Caki2 (cell line): ENCODE results near the gene CD300LG. TPM values are rescaled to one million over a fixed set of nuclear protein-coding genes. Genes with fewer than 3 reads are reported as not detected.

Experiments
- DNase-seq: peaks from one replicate; pipeline ENCODE4 v3.0.0-alpha.2; 2015; ENCODE audit warnings: low read depth
- in situ Hi-C: cut with HindIII; loops from 2 replicates; pipeline ENCODE4 v1.10.0; 2016; ENCODE audit warnings: low sequenced_read_pairs, low pct_unique_long_range_greater_than_20kb, mixed read lengths
- total RNA-seq: library from RNA; depleted of rRNA; stranded (reverse); fragments of >200 nt; shearing (Covaris generic); gene quantifications from 2 replicates; pipeline ENCODE4 v1.2.3, GENCODE V29; 2014; ENCODE audit warnings: low replicate concordance

Gene CD300LG
- total RNA-seq, 1 experiment from 2014 or later: not detected

DNA sequence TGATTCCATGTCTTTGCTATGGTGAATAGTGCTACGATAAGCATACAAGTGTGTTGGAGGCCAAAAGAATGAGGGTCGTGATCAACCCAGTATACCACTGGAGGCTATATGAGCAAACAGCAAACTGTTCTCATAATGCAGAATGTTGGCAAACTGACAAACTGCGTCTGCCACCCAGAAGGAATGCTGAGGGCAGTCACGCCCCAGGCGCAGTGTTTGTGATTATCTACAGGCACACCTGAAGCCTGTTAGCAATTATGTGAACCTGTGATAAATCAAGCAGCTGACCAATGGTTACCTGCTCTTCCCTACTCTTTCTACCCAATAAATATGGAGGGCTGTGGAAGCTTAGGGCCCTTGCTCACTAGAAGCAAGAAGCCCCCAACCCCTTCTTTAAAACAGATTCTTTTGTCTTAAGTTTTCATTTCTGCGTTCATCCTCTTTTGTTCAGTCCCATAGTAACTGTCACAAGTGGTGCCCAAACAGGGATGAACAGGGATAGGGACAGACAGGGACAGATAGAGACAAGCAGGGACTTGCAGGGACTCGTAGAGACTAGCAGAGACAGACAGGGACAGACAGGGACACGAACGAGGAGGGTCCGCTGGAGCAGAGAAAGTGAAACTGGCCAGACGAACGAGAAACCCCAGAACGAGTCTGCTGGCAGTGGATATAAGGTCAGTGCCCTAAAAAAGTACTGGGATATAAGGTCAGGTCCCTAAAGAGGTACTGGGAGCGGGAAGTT is 25.1 kb downstream of the CD300LG start:
- in situ Hi-C loops: no loop called here
- no peak for DNase-seq

- DNase-seq: no peak
- in situ Hi-C loops: no loop called here
These were observed 26.1 kb downstream of the CD300LG start for GRCh38 chr17:43873091-43873490.

GRCh38 chr17:43873815-43874214 is 26.8 kb downstream of the CD300LG start:
- DNase-seq: no peak
- in situ Hi-C loops: no loop called here

GRCh38 chr17:43874293-43874692 is 27.3 kb downstream of the CD300LG start:
- no peak for DNase-seq
- in situ Hi-C loops: no loop called here

DNA sequence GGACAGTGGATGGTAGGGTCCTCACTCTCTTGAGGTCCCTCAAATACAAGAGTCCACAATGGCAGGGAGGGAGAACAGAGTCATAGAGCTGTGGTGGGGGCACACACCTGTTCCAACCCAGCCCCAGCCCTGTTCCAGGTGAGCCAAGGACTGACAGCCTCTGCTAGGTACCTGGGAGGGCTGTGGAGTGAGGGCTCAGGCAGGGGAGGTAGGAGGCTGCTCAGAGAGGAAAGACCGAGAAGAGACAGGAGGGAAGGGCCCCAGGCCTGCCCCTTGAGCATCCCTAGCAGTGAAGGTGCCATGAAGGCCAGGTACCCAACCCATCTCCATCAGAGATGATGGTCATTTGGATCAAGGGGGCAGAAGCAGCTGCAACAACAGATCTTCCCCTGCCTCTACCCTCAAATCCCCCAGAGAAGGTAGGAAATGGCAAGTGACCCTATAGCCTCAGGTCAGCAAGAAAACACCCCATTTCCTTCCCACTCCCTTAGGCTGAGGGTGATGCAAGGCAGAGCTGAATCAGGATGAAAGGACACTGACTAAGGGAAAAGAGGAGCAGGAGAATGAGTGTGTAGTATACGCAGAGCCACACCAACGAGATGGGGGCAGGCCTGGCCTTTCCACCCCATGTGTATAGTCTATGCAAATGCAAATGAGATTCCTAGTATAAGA is 28.6 kb downstream of the CD300LG start:
- in situ Hi-C loops: no loop called here
- DNase-seq: no peak

- no peak for DNase-seq
- in situ Hi-C loops: no loop called here
These were observed 30.1 kb downstream of the CD300LG start for GRCh38 chr17:43877031-43877430.

DNA sequence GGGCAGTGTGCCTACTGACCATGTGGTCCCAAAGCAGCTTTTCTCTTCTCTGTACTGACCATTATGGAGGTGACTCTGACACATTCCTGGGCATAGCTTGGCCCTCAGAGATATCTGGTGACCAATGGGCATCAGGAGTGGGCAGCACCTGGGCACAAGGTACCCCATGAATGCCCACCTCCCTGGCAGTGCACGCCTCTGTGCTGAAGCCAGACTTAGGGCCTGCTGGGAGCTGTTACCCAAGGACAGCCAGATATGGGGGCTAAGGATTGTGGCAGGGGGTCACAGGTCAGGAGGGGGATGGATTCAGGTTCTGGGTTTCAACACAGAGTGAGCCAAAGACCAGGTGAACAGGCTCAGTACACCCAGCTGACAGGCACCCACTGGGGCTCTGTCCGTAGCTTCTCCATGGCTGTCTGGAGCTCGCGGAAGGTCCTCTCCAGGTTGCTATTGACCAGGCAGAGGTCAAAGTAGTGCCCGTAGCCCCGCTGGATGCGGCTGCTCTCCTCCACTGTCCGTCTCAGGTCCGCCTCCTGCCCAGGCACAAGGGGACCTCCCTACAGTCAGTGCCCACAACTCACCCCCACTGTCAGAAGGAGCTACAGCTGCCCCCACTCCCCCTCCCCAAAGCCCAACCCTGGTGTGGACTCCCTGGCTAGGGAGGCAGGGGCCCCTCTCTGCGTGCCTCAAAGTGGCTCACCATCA is 30.6 kb downstream of the CD300LG start:
- DNase-seq: no peak
- in situ Hi-C loops: no loop called here

- in situ Hi-C loops: no loop called here
- peak; percentile 76 for DNase-seq
These were observed 31.5 kb downstream of the CD300LG start for GRCh38 chr17:43878260-43879175.

- no peak for DNase-seq
- in situ Hi-C loops: no loop called here
These were observed 32.9 kb downstream of the CD300LG start for GRCh38 chr17:43879723-43880419.

GRCh38 chr17:43880420-43880991 is 33.5 kb downstream of the CD300LG start:
- peak; percentile 42 for DNase-seq
- in situ Hi-C loops: no loop called here

GRCh38 chr17:43881181-43881580 is 34.2 kb downstream of the CD300LG start:
- in situ Hi-C loops: no loop called here
- DNase-seq: no peak

- in situ Hi-C loops: no loop called here
- no peak for DNase-seq
These were observed 35.0 kb downstream of the CD300LG start for GRCh38 chr17:43881758-43882505.

GRCh38 chr17:43882761-43883415 is 35.9 kb downstream of the CD300LG start:
- in situ Hi-C loops: no loop called here

DNA sequence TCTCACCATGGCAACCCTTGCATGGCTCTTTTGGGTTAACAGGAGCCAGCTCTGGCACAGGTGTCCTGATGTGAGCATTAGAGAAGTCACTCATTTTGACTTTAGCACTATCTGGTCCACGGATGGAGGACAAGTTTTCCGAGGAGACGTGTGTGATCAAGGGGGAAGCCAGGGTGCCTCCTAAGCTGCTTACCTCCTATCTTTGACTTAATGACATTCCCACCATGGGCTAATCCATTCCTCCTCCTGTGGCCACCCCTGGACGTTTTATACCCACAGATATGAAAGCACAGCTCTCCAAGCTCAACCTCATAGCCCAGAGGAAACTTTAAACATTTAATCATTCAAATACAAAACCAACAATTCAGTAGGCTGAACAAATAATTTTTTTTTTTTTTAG is 41.6 kb downstream of the CD300LG start:
- no peak for DNase-seq
- in situ Hi-C loops: no loop called here

More at GRCh38 chr17:43882761-43883415, 35.9 kb downstream of the CD300LG start:
- DNase-seq: no peak

DNA sequence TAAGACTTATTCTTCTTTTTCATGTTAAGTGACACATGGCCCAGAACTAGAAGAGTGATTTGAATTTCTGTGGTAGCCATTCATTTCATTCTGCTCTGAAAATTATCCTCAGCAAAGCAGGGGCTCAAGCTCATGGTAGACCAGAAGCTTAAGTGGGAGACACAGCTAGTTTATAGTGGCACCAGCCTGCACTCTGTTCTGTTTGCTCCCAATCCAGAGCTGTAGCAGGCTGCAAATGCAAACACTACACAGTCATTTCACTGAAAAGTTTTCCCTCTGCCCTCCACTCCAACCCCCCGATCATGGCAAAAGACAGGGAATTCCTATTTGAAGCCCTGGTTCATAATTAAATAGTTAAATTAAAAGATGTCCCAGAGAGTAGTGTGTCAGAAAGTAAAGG is 43.3 kb downstream of the CD300LG start:
- DNase-seq: no peak
- in situ Hi-C loops: no loop called here

DNA sequence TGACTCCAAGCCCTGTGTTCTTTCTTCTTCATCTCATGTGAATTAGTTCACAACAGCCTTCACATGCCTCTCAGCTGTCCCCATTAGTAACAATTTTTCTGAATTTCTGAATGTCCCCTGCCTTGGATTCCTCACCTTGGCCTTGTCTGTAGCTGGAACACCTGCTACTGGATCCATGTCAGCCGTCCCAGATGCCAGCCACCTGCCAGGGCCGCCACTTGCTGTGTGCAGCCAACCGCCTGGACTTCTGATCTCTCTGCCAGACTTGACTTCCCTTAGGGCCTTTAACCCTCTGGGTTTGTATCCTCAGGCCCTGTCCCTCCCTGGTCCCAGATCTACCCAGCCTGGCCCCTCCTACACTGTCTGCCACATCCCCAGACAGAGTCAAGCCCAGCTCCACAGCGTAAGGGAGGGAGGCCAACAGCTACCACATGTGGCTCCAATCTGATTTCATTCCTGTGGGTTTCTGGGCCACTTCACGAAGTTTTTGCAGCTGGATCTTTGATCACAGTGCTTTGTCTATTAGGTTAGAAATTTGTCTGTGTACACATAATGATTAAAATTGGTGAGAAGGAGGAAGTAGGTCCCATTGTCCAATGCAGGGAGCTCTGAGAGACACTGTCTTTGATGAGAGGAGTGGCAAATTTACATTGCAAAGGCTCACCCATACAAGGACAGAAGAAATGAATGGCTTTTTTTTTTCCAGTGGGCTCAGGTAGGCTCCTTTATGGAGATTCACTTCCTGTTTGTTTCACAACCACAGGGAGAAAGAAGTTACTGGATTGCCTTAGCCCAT is 45.1 kb downstream of the CD300LG start:
- DNase-seq: no peak
- in situ Hi-C loops: no loop called here
